ENCODE results near the gene CPEB4.

Gene CPEB4

DNA sequence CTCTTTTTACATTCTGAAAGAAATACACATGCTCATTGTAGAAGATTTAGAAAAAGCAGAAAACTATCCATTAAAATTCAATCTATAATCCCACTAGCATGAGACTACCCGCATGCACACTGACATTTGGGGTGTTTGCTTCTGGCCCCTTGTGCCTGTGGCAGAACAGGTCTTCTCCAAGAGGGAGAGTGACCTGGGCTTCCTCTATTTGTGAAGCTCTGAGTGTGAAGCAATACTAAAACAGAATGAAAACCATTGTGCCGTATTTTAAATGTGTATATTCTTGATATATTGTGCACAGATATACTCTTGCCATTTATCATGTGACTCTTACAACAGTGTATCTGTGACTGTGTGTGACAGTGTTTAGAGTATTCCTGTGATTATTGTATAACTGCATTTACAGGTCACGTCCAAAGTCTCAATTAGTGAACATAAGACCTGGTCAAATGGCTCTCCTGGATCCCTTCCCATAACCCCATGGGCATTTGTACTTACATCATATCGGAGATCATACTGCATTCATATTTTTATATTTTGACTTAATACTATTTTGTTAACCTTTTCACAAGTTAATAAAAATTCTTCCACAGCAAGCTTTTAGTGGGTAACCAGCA, 14.7 kb upstream of the CPEB4 start:
- WGBS, 2 experiments, result 91 to 96% methylated on average over 4 of the region's 4 CpGs
- Histone ChIP-seq H3K4me3 (ENCODE audit: insufficient read depth, low read depth, low read length) (no peak overlapping the region), H3K27ac (ENCODE audit: insufficient read depth, low read depth, low read length, poor library complexity, severe bottlenecking) (no peak overlapping the region), H3K9me3 (ENCODE audit: control insufficient read depth, low read length) (no peaks in the 10 kb centered on the region), H3K4me1 (ENCODE audit: control insufficient read depth, insufficient read depth, low read length) (no peaks in the 10 kb centered on the region), H3K27me3 (ENCODE audit: control insufficient read depth, insufficient read depth, low read length, poor library complexity, severe bottlenecking) (no peaks in the 10 kb centered on the region), H3K36me3 (ENCODE audit: control insufficient read depth, insufficient read depth, low read length) (no peaks in the 10 kb centered on the region)

DNA sequence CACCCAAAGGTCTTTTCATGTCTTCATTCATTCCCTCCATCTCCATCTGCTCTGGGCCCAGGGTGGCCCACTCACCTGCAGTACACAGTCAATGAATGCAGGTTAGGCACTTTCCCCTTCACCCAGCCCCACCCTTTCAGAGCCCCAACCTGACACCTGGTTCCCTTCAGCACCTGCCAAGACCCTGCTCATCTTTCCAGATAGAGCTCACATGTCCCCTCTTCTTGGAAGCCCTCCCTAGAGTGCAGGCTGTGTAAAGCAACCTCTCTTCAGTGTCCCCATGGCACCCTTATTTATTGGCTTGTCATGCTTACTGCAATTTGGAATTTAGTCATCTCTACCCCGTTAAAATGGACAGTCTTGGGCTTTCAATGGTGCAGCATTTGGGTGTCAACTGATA, 13.0 kb upstream of the CPEB4 start:
- 90 to 96% methylated on average over 1 of the region's 1 CpG for WGBS, 2 experiments
- H3K4me3 ChIP-seq (ENCODE audit: insufficient read depth, low read depth, low read length), result no peak overlapping the region
- no peaks in the 10 kb centered on the region for H3K27me3 ChIP-seq (ENCODE audit: control insufficient read depth, insufficient read depth, low read length, poor library complexity, severe bottlenecking)
- H3K27ac ChIP-seq (ENCODE audit: insufficient read depth, low read depth, low read length, poor library complexity, severe bottlenecking), result no peak overlapping the region
- H3K9me3 ChIP-seq (ENCODE audit: control insufficient read depth, low read length), result no peaks in the 10 kb centered on the region
- H3K4me1 ChIP-seq (ENCODE audit: control insufficient read depth, insufficient read depth, low read length), result no peaks in the 10 kb centered on the region
- H3K36me3 ChIP-seq (ENCODE audit: control insufficient read depth, insufficient read depth, low read length), result no peaks in the 10 kb centered on the region

DNA sequence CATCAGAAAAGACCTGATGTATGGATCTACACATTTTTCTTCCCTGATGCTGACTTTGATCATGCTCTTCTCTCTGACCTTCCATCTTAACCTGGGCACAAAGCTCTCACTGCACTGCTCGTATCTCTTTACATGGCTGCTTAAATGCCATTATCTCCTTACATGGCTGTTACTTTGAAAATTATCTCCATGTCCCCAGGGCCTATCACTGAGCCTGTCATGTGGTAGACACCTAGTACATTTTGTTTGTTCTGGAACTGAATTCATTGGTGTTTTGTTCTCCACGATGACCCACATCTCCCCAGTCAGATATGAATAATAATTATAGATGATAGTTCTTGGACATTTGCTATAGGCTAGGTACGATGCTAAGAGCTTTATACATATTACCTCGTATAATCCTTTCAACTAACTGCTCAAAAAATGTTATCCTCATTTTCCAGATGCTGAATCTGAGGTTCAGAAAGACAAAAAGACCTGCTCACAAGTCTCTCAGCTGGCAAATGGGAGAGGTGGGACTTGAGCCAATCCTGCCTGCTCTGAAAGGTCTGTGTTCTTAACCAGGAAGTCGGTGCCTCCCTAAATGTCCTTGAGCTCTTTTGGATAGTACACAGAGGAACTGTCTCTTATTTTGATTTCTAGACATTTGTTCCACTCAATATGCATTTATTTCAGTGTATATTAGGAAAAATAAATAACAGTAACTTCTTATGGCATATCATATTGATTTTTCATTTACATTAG, 9.8 kb upstream of the CPEB4 start:
- no peaks in the 10 kb centered on the region for H3K27me3 ChIP-seq (ENCODE audit: control insufficient read depth, insufficient read depth, low read length, poor library complexity, severe bottlenecking)
- no peaks in the 10 kb centered on the region for H3K4me1 ChIP-seq (ENCODE audit: control insufficient read depth, insufficient read depth, low read length)
- H3K4me3 ChIP-seq (ENCODE audit: insufficient read depth, low read depth, low read length), result no peak overlapping the region
- WGBS, 2 experiments, result 87 to 98% methylated on average over 4 of the region's 5 CpGs
- H3K27ac ChIP-seq (ENCODE audit: insufficient read depth, low read depth, low read length, poor library complexity, severe bottlenecking), result no peak overlapping the region
- H3K9me3 ChIP-seq (ENCODE audit: control insufficient read depth, low read length), result no peaks in the 10 kb centered on the region
- no peaks in the 10 kb centered on the region for H3K36me3 ChIP-seq (ENCODE audit: control insufficient read depth, insufficient read depth, low read length)

DNA sequence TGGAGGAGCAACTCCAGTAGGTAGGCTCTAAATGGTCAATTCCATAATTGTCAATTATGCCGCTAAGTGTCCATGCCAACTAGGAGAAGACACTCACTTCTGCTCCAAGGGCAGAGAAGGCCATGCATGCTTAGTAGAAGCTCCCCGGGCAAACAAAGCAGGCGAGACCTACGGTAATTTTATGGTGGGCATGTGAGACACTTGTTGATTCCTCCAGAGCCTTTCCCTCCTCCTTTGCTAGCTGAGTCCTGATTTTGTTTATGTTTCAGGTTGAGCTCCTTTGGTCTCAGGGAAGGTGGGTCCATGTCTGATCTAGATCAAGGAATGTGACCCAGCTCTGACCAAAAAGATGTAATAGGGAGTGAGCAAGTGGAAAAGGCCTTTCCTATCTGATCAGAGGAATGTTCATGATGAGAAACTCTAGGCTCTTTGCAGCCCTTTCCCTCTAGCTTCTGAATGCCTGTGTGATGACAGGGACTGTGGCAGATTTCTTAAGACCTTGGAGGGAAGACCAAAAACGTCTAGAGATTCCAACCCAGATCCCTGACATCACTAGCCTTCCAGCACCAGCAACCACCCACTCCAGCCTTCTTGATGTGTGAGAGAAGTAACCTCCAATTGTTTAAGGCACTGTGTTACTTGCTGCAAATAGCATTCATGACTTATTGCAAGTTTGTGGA, 7.7 kb upstream of the CPEB4 start:
- Histone ChIP-seq H3K36me3 (ENCODE audit: control insufficient read depth, insufficient read depth, low read length) (no peaks in the 10 kb centered on the region), H3K27me3 (ENCODE audit: control insufficient read depth, insufficient read depth, low read length, poor library complexity, severe bottlenecking) (no peaks in the 10 kb centered on the region), H3K4me3 (ENCODE audit: insufficient read depth, low read depth, low read length) (no peak overlapping the region), H3K27ac (ENCODE audit: insufficient read depth, low read depth, low read length, poor library complexity, severe bottlenecking) (no peak overlapping the region), H3K9me3 (ENCODE audit: control insufficient read depth, low read length) (no peaks in the 10 kb centered on the region), H3K4me1 (ENCODE audit: control insufficient read depth, insufficient read depth, low read length) (no peaks in the 10 kb centered on the region)
- 91 to 99% methylated on average over 4 to 5 of the region's 5 CpGs for WGBS, 2 experiments

DNA sequence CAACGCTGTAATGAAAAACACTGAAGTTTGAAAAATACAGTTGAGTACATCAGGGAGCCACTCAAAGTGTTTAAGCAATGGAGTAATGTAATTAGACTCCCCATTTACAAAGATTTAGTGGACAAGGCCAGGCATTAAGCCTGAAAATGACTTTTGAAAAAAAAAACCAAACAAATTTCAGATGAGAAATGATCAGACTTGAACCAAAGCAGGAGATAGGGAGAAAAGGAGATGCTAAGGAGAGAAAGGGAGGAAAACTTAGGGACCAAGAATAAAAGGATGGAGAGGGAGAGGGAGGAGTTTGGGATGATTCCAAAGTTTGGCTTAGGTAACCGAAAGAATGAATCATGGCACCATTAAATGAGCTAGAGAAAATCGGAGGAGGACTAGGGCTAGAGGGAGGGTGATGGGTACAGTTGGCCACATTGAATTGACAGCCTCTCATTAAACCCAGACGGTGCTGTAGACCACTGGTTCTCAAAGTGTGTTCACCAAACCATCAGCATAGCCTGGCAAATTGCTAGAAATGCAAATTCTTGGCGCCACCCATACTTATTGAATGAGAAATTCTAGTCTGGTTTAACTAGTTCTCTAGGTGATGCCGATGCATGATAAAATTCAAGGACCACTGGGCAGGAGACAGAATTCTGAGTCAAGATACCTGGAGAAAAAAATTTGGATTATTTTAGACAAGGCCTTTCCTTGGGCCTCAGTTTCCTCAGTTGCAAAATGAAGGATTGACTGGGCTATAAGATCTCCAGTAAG, 6.2 kb upstream of the CPEB4 start:
- Histone ChIP-seq H3K9me3 (ENCODE audit: control insufficient read depth, low read length) (no peaks in the 10 kb centered on the region), H3K4me3 (ENCODE audit: insufficient read depth, low read depth, low read length) (no peak overlapping the region), H3K27me3 (ENCODE audit: control insufficient read depth, insufficient read depth, low read length, poor library complexity, severe bottlenecking) (no peaks in the 10 kb centered on the region), H3K27ac (ENCODE audit: insufficient read depth, low read depth, low read length, poor library complexity, severe bottlenecking) (no peak overlapping the region), H3K36me3 (ENCODE audit: control insufficient read depth, insufficient read depth, low read length) (no peaks in the 10 kb centered on the region), H3K4me1 (ENCODE audit: control insufficient read depth, insufficient read depth, low read length) (no peaks in the 10 kb centered on the region)
- 95 to 96% methylated on average over 6 of the region's 6 CpGs for WGBS, 2 experiments

DNA sequence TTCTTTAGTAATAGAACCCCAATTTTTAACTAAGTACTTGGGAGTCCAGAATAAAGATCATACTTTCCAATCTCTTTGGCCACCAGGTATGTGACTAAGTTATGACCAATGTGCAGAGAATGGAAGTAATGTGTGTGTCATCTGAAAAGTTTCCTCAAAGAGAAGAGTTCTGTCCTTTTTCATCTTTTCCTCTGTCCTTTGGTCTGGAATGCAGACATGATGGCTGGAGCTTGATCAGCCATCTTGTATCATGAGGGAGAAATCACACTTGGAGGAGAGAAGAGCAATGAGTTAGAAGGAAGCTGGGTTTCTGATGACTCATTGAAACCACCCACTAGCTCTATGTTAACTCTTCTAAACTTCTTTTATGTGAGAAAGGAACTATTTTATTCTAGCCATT, 5.5 kb upstream of the CPEB4 start:
- no peak overlapping the region for H3K27ac ChIP-seq (ENCODE audit: insufficient read depth, low read depth, low read length, poor library complexity, severe bottlenecking)
- H3K27me3 ChIP-seq (ENCODE audit: control insufficient read depth, insufficient read depth, low read length, poor library complexity, severe bottlenecking), result no peaks in the 10 kb centered on the region
- no peaks in the 10 kb centered on the region for H3K36me3 ChIP-seq (ENCODE audit: control insufficient read depth, insufficient read depth, low read length)
- no peak overlapping the region for H3K4me3 ChIP-seq (ENCODE audit: insufficient read depth, low read depth, low read length)
- H3K9me3 ChIP-seq (ENCODE audit: control insufficient read depth, low read length), result no peaks in the 10 kb centered on the region
- H3K4me1 ChIP-seq (ENCODE audit: control insufficient read depth, insufficient read depth, low read length), result no peaks in the 10 kb centered on the region

DNA sequence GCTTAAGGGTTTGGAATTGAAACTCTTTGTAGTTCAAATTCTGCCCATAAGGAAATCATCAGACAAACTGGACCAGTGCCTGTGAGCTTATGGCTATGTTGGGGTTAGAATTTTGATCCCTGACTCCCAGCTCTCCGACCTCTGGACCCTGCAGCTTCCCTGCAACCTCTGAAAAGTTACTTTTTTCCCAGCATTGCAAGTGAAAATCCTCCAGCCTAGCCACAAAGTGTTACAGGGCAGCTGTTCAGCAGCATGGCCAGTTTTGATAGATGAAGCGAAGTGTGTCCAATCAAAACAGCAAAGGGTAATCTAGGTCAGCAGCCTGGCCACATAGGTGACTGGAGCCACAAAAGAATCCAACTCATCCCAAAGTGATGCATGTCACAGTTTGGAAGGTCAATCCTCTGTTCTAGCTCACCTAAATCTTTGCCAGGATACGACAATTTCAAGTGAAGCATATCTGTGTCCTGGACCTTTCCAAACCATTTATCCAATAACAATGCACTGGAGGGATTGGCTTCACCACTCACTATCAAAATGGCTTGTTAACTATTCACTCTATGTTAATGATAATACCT, 4.7 kb upstream of the CPEB4 start:
- Histone ChIP-seq H3K4me3 (ENCODE audit: insufficient read depth, low read depth, low read length) (no peak overlapping the region), H3K9me3 (ENCODE audit: control insufficient read depth, low read length) (no peaks in the 10 kb centered on the region), H3K27me3 (ENCODE audit: control insufficient read depth, insufficient read depth, low read length, poor library complexity, severe bottlenecking) (peaks cover under 1% of the 10 kb centered on the region), H3K27ac (ENCODE audit: insufficient read depth, low read depth, low read length, poor library complexity, severe bottlenecking) (no peak overlapping the region), H3K36me3 (ENCODE audit: control insufficient read depth, insufficient read depth, low read length) (no peaks in the 10 kb centered on the region), H3K4me1 (ENCODE audit: control insufficient read depth, insufficient read depth, low read length) (no peaks in the 10 kb centered on the region)
- 94 to 96% methylated on average over 3 of the region's 3 CpGs for WGBS, 2 experiments

DNA sequence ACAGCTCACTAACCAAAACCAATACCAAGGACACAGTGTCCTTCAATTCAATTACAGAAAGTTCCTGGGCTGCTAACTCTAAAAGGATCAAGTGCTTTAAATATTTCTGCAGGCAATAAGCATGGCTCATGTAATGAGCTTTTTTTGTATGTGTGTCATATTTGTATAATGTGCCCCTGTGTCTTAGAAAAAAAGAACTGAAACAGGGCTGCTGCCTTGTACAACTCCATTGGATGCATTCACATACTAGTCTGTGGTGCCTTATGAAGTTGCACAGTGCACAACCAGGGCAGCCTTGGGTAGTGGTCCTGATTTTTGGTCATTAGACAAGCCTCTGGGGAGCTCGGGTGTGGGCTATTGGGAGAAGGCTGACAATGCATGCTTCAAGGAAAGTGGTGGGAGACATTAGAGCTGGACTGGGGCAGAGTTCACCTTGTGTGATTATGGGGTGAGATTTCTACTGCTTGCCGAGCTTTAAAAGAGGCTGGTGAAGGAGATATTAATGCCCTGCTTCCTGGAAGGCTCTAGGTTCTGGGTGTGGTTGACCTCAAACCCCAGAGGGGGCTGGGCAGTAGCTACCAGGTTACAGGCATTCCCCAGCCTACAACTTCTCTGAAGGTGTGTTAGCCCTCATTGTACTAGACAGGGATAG, 3.6 kb upstream of the CPEB4 start:
- Histone ChIP-seq H3K4me1 (ENCODE audit: control insufficient read depth, insufficient read depth, low read length) (no peaks in the 10 kb centered on the region), H3K27ac (ENCODE audit: insufficient read depth, low read depth, low read length, poor library complexity, severe bottlenecking) (no peak overlapping the region), H3K36me3 (ENCODE audit: control insufficient read depth, insufficient read depth, low read length) (no peaks in the 10 kb centered on the region), H3K27me3 (ENCODE audit: control insufficient read depth, insufficient read depth, low read length, poor library complexity, severe bottlenecking) (peaks cover 10% of the 10 kb centered on the region), H3K4me3 (ENCODE audit: insufficient read depth, low read depth, low read length) (no peak overlapping the region), H3K9me3 (ENCODE audit: control insufficient read depth, low read length) (no peaks in the 10 kb centered on the region)
- 88 to 91% methylated on average over 2 of the region's 2 CpGs for WGBS, 2 experiments

DNA sequence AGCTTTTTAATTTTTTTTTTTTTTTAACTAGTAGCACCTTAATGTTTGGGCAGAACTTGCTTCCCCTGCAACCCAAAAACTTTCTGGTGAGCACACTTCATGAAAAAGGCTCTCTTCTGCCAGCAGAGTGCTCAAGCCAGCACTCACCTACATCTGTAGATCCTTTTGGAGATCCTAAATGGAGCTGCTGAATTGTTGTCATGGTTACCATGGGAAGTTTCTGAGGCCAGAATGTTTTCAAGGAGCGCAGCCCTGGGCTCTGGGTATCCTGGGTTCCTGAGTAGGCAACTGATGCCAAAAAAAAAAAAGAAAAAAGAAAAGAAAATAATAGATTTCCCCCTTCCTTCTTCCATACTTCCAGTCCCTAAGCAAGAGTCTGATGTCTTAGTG, 3.1 kb upstream of the CPEB4 start:
- no peaks in the 10 kb centered on the region for H3K36me3 ChIP-seq (ENCODE audit: control insufficient read depth, insufficient read depth, low read length)
- H3K27ac ChIP-seq (ENCODE audit: insufficient read depth, low read depth, low read length, poor library complexity, severe bottlenecking), result no peak overlapping the region
- no peaks in the 10 kb centered on the region for H3K4me1 ChIP-seq (ENCODE audit: control insufficient read depth, insufficient read depth, low read length)
- 91% methylated on average over 1 of the region's 1 CpG for WGBS, 2 experiments
- H3K9me3 ChIP-seq (ENCODE audit: control insufficient read depth, low read length), result no peaks in the 10 kb centered on the region
- peaks cover 15% of the 10 kb centered on the region for H3K27me3 ChIP-seq (ENCODE audit: control insufficient read depth, insufficient read depth, low read length, poor library complexity, severe bottlenecking)
- no peak overlapping the region for H3K4me3 ChIP-seq (ENCODE audit: insufficient read depth, low read depth, low read length)
